HG03064 (cell line): ENCODE data around the gene AZI2.

Experiments
- ATAC-seq: cut with Tn5 transposase; IDR thresholded peaks from one replicate; pipeline ENCODE4 v1.9.1; 2021; ENCODE audit warnings: low read depth; ENCODE audit not compliant: unreplicated experiment

The AZI2 gene, protein sequence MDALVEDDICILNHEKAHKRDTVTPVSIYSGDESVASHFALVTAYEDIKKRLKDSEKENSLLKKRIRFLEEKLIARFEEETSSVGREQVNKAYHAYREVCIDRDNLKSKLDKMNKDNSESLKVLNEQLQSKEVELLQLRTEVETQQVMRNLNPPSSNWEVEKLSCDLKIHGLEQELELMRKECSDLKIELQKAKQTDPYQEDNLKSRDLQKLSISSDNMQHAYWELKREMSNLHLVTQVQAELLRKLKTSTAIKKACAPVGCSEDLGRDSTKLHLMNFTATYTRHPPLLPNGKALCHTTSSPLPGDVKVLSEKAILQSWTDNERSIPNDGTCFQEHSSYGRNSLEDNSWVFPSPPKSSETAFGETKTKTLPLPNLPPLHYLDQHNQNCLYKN

DNA sequence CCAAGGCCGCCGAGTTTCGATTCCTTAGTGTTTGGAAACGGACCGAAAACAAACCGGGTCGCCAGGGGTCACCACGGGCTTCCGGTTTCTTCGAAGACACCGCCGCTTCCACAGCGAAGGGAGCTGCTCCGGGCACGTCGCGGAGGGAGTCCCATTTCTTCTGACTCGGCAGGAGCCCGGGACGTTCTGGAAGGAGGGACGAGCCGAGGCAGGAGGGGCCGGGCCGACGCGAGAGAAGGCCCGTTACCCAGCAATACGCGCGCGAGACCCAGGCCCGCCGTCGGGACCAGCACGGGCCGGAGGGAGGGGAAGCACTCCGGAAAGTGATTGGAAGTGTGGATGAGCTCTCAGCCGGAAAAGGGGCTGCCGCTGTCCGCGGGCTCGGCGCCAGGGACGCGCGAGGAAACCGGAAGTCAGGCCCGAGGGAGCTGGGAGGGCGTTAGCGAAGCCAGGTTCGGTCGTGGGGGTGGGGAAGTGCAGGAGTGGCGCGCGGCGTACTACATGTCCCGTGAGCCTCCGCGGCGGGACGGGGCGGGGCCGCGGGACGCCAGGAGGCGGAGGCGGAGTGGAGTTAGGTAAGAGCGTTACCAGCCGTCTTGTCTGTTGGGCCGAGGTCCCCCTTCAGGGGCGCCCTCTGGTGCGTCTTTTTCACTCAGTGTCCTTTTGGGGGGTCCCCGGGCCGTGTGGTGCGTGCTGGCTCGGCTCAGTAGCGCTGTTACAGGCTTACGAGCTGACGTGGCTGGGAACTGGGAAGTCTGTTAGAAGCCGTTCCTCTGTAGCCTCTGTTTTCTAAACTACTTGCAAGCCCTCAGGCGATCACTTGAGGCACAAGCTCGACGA, at the start of gene AZI2, which contains the start of gene ZCWPW2:
TSS of gene AZI2 (minus strand) at position 196 of the 840 bp plus-strand sequence. CDS start 8,207 bp downstream, outside the sequence.
TSS of gene ZCWPW2 (plus strand) at position 93 of the 840 bp plus-strand sequence. CDS start 64,348 bp downstream, outside the sequence.
- peak; percentile 90 for ATAC-seq

DNA sequence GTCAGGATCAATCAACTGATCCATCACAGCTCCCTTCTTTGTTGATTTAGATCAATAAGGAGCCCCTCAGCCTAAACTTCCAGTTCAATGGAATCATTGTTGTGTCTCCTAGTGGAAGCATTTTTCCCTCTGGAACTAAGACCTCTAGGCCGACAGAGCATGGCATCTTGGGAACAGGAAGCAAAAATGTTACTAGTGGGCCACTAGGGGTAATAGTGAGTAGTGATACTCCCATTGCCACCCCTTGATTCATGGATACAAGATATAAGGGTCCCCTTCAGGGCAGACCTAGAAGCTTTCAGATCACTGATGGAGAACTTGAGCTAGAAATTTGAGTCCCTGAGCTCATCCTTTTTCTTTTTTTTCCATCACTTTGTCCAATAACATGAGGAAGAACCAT, 40.4 kb upstream of the AZI2 start:
- no peak for ATAC-seq

DNA sequence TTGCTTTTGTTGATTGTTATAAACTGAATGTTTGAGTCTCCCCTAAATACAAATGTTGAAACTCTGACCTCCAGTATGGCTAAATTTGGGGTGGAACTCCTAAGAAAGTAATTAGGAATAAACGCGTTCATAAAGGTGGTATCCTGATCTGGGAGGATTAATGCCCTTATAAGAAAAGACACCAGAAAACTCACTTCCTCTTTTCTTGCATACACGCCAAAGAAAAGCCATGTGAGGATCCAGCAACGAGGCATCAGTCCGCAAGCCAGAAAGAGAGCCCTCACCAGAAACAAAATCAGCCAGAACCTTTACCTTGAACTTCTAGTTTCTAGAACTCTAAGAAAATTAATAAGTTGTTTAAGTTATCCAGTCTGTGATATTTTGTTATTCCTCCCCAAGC, 37.4 kb upstream of the AZI2 start:
- ATAC-seq, result no peak

DNA sequence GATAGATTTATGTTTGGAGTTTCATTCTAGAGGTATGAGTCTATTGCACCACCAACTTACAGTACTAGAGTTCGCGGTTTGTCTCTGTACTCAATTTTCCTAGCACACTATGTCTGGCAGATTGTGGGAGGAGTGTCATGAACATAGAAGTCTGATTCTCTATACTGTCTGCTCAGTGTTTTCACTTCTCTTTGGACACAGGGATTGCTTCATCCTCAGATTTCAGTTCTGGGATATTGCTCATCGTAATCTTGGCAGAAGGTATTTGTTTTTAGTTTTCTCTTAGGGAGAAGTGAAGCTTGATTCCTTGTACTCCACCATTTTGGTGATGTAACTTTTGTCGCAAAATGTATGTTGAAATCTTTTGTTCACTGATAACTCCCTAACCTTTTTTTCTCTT, 27.8 kb upstream of the AZI2 start:
- ATAC-seq, result no peak

DNA sequence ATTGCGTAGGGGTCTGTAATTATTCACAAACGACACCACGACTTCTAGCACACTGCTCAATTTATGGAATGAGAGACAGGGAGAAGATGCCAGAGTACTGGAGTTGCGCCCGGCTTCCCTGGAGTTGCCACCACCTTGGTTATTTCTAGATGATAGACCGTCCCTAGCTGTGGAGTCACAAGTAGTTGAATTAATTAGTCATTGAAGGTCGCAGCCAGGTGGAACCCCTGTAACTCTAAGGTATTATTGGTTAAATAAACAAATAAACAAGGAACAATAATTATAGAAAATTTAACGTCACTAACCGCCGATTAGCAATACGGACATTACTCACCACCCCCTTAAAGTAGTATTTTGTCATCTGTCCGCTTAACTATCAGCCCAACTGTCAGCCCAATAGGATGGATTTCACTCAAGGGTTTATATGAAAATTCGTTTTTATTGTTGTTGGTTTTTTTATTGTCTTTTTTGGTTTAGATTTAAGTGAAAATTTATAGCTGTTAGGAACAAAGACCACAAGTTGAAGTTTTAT, 911 bp upstream of the AZI2 start:
- no peak for ATAC-seq

DNA sequence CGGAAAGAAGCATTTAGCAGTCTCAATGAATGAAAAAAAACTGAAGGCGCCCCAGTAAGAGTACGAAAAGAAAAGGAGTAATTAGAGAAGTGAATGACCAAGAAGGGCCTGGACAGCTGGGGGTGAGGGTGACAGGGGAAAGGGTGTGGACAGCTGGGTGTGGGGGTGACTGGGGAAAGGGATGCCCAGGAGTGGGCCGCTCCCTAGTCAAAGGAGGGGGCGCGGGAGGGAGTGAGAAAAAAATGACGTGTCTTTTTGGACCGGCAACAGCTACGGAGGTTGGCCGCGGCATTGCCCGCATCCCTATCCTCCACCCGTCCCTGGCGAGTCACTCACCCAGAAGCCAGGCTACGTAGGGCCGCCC, 377 bp downstream of the AZI2 start:
- no peak for ATAC-seq

DNA sequence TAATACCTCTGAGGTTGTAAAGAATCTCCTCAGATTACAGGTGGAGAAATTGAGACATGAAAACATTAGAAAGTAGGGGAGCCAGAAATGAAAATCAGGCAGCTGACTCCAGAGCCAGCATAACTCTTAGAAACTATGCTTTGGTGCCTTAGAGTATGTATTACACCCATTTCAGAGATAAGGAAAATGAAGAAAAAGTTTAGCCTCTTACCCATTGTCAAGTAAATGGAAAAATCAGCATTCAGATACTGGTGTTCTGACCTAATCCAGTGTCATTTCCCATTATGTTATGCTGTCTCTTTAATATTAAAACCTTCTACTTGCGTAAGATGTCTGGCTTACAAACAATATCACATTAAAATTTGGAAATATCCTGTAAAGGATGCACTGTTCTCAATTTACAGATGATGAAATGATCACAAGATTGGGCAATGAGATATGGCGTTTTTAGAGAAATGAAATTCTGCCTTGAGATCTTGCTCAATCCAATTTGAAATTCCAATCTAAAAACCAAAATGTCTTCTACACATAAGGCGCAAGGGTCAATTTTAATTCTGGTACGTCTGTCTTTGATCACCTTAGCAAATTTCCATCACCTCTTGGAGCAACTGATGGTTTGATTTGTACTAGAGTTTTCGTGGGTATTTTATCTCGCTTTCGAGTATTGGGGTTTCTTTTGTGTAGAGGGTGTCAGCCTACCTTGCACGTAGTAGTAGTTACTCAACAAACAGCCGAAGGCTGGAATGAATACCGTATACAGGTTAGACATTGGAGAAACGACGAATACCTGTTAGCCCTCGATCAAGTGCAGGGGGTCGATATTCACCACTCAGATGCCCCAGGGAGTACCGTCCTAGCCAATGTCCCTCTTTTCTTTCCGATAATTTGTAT, 1.0 kb downstream of the AZI2 start:
- ATAC-seq, result no peak

DNA sequence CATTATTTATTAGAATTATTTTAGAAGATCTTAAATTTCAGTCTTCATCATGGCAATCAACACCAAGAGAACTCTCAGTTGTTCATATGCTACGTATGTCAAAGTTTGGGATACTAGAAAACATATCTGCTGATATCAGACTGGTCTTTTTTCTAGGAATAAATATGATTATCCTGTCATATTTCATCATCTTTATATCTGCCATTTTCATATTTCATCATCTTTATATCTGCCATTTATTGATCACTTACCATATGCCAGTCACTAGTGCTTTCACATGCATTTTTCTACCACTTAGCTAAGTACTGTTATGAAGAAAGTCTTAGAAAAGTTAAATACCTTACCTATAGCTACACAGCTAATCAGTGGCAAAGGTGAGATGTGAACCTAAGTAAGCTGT, 2.9 kb downstream of the AZI2 start:
- no peak for ATAC-seq

DNA sequence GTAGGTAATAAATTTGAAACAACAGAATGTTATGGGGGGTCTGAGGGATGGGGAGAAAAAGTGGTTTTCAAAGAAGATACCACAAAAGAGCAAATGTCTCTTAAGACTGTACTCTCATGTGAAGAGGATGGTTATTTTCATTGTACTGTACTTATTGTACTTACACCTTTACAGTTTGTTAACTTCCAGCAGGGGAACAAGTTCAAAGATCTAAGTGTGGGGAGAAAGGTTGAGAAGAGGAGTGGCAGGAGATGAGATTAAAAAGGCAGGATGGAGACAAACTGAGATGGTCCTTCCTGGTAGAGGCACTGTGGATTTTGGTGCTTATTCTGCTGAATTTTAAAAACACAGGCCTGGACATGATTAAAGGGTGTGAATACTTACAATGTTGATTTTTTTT, 5.5 kb downstream of the AZI2 start:
- ATAC-seq, result no peak

DNA sequence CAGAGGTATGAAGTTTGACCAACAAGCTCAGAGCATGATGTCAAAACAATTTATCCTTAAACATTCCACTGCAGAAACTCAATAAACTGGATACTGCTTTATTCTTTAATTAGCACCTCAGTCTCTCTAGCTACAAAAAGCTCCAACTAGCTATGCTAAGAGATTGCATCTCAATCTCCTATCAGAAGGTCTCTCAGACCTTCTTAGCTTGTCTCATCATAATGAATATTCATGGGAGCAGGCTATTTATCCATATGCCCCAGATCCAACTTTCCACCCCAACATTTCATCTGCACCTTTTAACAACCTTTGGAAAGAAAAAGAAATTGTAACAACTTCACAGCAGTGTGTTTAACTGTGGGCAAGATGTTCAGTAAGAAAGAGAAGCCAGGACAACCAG, 11.4 kb downstream of the AZI2 start:
- no peak for ATAC-seq

DNA sequence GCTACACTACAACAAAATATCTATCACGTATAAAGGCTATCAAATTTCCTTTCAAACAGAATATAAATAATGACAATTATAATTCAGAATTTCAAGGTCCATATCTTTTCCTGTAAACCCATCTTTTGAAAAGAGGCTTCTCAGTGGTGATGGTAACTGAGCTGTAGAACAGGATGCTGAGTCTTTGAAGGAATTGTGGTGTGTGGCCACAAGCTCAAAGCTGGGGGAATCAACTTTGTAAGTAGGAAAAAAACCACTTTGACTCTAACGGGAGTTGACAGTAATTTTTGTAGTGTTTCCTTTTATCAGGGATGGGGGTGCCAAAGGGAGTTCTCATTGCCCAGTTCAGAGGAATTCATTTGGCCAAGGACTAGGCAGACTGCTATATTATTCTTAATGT, 13.4 kb downstream of the AZI2 start:
- ATAC-seq, result no peak

DNA sequence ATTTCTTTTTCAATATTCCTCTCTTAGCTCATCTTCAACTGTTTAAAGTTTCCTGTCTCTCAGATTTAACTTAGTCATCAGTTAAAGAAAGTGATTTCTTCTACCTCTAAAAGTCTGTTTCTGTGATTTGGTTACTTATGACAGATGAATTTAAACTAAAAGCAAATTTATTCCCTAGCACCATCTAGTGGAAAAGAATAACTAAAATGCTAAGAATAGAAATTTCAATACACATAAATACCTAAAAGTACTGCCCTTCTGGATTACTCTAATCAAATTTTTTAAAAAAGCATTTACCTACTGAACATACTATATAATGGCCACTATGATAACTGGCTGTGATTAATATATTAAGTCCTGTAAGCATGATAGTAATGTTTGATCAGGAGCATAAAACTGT, 14.1 kb downstream of the AZI2 start:
- ATAC-seq, result no peak

DNA sequence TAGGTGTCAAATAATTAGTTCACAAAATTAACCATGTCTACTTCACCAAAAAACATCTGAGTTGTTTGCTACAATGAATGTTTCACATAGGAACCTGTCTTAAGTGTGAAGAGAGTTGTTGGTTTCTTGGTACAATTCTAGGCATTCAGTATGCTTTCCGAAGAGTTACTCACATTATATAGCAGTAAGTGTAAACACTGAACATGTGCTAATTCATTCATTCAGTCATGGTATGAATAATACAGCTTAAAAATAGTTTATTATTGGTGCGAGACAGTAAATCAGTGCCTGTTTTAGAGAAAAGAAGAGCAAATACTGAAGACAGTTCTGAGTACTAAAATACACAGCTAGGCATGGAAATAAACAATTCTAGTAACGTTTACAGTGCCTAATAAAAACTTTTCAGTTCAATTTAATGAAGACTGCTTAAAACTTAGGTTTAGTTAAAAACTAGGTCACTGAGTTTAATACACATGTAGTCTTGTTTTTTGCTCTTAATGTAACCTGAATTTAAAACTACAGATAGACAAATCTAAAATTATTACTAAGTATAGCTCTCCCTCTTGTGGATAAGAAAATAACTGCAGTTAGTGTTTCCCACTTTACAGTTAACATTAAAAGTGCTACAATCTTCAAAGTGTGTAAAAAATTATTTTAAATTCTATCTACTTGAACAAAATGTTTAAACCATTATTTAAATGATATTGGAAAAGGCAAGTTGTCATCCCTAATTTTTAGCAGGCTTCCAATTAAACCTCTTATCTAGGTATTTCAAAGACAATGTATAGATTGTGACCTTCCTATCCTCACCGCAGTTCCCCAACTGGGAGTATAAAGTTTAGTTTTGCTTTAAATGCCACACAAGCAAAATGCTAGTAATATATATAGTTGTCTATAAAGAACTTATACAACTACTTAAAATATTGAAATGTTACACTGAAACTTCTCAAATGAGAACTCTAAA, 20.2 kb downstream of the AZI2 start:
- no peak for ATAC-seq

DNA sequence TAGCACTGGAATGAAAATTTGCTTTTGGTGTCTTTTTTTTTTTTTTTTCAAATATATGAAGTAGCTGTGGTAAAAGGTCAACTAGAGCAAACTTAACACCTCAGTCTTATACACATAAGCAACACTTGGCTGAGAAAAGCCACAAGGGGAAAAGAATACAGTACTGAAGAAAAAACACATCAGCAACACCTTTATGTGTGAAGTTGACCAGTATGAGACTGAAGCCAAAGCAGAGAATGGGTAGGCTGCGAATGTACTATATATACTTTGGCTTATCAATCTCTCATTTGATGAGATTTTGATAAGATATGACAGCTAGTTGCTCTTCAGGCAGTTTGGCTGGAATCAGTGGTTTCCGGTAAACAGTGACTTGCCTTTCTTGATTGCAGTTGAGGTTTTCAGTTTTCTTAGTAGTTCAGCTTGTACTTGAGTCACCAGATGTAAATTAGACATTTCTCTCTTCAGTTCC, 22.1 kb downstream of the AZI2 start:
- ATAC-seq, result peak; percentile 90

DNA sequence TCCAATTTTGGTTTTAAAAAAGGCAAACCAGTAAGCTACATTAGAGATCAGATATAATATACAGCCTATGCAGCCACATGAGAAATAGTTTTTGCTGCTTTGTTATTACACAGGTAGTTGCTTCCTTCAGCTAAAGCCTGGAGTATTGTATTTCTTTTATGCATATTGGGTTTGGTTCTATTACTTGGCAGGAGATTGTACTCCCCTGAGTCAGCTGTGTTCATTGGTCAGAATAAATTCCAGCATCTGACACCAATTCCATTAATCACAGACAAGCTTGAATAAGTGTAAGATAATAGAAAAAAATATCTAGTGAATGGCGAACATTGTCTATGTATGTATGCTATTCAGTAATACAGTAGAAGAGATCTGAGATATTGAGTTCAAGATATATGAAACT, 26.2 kb downstream of the AZI2 start:
- ATAC-seq, result no peak

DNA sequence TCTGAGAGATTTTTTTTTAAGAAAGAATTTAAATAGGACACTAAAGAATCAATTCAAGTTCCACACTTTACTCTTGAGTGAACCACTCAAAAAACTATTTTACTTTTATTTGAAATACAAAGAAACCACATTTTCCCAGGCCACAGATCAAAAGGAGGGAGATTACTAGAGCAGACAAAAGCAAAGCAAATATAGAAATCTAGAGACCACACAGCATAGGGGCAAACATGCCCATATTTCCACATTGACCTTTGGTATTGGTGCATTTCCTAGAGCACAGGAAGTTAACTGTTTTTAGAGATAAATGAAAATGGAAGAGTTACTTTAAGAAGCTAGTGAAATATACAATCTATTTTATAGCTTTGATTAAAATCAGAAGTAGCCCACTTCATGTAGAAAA, 27.6 kb downstream of the AZI2 start:
- no peak for ATAC-seq

DNA sequence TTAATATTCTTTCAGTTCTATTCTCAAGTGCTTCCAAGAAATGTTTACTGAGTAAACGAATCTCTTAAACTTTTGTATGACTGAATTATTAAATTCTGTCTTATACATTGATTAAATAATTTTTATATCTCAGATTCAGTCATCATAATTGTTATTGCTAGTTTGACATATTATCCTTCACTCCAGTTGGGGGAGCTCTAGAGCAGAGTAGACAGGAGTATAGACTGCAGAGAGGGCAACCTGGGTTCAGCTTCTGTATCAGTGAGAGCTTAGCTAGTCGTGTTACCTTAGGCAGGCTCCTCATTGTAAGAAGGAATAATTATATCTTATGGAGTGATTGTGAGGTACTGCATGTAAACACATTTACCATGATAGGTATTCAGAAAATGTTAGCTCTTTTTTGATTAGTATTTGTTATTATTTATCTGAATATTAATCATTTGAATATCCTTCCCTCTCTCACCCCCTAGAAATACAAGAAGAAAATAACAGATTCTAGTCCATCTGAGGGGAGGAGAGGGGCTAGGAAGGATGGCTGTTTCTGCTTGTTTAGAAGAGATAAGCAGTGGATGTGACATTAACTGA, 31.1 kb downstream of the AZI2 start:
- peak; percentile 79 for ATAC-seq

DNA sequence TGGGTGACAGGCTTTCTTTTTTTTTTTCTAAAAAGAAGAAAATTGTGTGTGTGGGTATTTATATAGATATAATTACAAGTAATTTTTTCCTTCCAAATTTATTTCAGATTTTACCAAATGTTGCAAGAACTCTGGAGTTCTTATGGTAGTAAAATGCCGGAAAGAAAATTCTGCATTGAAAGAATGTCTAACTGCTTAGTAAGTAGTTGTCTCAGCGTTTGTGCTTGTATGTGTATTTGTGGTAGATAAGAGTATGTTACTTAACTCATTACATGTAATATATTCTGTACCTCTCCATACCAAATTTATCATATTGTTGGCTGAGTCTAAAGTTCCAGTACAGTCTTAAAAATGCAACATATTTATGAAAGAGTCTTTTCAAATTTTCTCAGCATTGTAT, 32.4 kb downstream of the AZI2 start:
- ATAC-seq, result no peak

DNA sequence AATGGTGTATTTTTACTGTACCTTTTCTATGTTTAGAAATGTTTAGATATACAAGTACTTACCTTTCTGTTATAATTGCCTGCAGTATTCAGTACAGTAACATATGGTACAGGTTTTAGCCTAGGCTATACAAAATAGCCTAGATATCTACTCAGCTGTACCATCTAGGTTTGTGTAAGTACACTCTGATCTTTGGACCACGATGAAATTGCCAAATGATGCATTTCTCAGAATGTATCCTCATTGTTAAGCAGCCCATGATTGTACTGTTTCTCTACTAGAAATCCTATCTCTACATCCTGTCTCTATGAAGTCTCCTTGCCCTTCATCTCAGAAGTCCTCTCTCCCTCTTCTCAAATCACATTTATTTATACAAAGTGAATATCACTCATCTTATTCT, 32.9 kb downstream of the AZI2 start:
- no peak for ATAC-seq
